Peyer's patch (tissue), 4 donors: ENCODE measurements around the gene GPR137B.

Experiments
- CTCF ChIP-seq, 6 experiments: fragments of 450-650 bp in 4 of 6; fragments of 200-600 bp in 2 of 6; sonication (generic) in 1 of 6; IDR thresholded peaks; one replicate each; pipeline ENCODE4 v1.5.1; 2017 to 2019; ENCODE audit warnings: antibody characterized with exemption in 6 of 6, mild to moderate bottlenecking in 3 of 6, moderate library complexity in 1 of 6
- POLR2A ChIP-seq, 2 donors: fragments of 450-650 bp; IDR thresholded peaks; one replicate each; pipeline ENCODE4 v1.5.1; 2017; ENCODE audit warnings: antibody characterized with exemption in 2 of 2, mild to moderate bottlenecking in 2 of 2, moderate library complexity in 2 of 2

DNA sequence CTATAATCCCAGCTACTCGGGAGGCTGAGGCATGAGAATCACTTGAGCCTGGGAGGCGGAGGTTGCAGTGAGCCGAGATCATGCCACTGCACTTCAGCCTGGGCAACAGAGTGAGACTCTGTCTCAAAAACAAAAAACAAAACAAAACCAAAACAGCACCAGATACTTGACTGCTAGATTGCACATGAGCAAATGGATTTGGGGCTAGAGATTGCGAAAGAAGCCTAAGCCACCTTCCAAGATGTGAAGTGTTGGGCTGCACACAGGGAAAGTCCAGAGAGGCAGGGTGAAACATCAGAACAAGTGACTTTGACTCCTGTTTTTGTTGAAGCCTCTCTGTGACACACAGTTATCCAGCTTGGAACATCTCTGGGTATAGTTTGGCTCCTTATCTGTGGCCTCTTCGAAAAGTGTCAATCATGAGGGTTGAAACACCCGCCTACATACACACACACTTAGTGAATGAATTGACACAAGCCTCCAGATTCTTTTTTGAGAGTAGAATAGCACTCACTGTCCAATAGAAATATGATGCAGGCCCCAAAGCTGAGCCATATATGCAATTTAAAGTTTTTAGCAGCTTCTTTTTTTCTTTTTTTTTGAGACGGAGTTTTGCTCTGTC is 34.2 kb upstream of the GPR137B start:
- TF ChIP-seq CTCF (IDR thresholded peaks at IDR 0.05) (no peak), POLR2A (IDR thresholded peaks at IDR 0.05) (no peak)
